GM21381 (cell line): Measurements from ENCODE around the gene DSCAM.
"Not testable (repeated sequence)": the region's sequence is repeated elsewhere in the genome, so short reads cannot be mapped to it uniquely, and the experiment has no call there.

Source experiments
- ATAC-seq: cut with Tn5 transposase; IDR thresholded peaks from one replicate; pipeline ENCODE4 v1.9.1; 2021; ENCODE audit warnings: mild to moderate bottlenecking, moderate library complexity; ENCODE audit not compliant: unreplicated experiment

Gene DSCAM

GRCh38 chr21:40073642-40074041 lies 773.3 kb downstream of the DSCAM start:
- no peak for ATAC-seq

DNA sequence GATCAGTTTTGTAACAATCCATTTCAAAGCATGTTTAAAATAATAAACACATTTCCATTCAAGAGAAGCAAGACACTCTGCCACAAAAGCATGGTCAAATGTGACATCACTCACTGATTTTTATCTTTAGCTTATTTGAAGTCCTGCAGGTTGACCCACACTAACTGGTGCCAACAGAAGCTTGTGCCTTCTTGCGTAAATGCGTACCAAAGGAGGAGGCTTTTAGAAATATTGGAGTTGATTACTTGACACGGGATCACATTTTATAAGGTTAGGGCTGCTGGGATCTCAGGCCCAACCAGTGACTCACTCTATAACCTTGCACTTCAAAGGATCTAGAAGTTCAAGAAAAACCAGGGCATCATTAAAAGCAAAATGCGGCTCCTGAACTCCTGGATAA lies 776.1 kb downstream of the DSCAM start:
- ATAC-seq: no peak

- ATAC-seq: no peak
These were observed 779.2 kb downstream of the DSCAM start for GRCh38 chr21:40067751-40068150.

DNA sequence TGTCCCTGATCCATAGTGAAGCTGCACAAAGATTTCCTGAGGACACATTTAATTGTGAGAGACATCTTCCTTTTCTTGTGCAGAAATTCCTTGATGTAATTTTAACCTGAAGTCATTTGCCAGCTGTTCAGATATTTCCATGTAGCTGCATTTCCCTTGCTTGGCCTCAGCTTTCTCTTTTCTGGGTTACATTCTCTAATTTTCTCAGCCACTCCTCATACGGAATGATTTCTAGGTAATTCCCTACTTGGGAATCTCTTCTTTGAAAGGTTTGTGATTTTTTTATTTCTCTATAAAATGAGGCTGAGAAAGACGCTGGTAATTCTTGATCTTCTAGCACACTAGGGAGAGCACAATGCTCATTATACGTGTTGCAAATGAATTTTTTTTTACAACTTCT lies 780.7 kb downstream of the DSCAM start:
- ATAC-seq: no peak

GRCh38 chr21:40060083-40060677 lies 786.8 kb downstream of the DSCAM start:
- no peak for ATAC-seq

DNA sequence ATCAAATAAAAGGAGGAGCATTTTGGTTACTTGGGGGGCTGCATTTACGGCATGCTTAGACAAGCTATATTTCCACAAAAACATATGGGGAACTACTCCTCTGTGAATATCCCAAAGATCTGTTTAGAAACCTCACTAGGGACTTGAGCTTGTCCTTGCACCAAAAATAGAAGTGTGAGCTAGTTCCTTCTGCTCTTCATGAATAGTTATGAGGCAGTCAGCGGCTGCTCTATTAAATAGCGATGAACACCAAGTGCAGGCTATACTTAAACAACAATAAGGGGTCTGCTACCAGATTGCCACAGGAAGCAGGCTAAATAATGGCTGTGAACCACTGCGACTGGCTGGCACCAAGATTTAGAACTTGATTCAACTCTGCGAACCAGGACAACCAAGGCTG lies 789.6 kb downstream of the DSCAM start:
- no peak for ATAC-seq

- no peak for ATAC-seq
These were observed 790.9 kb downstream of the DSCAM start for GRCh38 chr21:40056031-40056430.

DNA sequence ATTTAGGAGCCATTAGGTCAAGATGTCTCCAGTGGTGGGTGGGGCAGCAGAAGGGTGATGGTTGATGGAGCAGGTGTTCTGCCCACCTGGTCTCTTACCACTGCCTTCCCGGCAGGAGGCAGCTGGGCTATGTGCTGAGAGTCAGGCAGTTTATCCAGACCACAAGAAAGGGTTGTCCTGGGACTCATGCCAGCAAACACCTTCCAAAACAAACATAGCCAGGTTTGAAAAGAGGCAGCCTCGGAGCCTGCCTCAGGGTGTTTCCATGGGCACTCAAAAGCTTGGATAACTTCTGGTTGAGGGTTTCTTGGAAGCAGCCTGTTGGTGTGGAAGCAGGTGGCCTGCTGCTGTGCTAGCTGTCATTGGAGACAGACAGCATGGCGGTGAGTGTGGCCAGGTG lies 792.6 kb downstream of the DSCAM start:
- ATAC-seq: no peak

- no peak for ATAC-seq
These were observed 794.0 kb downstream of the DSCAM start for GRCh38 chr21:40053007-40053406.

- no peak for ATAC-seq
These were observed 794.7 kb downstream of the DSCAM start for GRCh38 chr21:40052276-40052675.

DNA sequence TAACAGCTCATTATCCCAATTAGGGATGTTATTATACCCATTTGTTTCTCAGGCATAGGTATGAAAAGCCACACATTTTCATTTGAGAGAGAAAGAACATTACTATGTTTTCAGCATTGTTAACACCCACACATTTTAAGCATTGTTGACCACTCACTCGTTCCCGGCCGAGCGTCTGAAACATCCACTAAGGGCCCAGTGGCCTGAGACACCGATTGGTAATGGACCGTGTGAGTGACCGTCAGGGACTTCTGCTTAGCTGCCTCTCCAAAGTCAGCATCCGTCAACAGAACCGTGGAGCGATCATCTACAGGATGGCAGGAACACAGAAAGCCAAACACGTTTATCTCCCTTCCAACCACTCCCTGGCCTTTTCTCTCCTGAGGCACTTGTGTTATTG lies 795.2 kb downstream of the DSCAM start:
- no peak for ATAC-seq

GRCh38 chr21:40049931-40050290 lies 797.0 kb downstream of the DSCAM start:
- no peak for ATAC-seq

DNA sequence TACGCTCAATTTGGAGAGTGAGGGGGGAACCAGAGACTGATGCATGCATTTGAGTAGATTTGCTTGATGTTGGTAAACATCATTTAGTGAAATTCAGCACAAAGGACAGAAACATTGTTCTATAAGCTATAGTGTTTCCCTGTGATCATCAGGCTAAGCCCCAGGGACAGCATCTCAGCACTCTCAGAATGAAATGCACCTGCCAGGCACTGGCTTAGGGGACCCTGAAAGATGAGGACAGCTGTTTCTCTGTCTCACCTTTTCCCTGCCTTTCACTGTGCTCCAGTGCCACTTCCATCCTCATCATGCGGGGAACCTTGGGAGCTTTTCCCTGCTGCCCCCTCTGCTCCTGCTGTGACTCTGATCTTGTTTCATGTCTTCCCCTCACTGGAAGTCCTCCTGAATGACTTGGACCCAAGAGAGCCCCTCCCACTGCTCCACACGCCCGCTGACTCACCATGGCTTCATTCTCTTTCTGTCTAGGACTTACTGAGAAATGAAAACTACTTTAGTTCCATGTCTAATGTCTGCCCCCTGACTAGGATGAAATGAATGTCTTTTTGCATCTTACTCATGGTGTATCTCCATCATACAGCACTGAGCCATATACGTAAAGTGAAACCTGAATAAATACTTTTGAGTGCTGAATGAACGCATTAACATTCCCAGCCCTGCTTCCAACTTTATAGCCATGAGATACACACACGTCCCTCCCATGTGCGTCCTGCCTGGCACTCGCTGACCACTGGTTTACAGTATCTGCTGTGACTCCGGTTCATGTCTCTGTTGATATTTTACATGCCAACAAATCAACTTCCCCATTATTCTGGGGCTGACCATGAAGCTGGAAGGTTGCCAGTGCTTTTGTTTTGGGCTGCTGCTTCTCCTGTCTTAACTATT lies 797.7 kb downstream of the DSCAM start:
- ATAC-seq: no peak

DNA sequence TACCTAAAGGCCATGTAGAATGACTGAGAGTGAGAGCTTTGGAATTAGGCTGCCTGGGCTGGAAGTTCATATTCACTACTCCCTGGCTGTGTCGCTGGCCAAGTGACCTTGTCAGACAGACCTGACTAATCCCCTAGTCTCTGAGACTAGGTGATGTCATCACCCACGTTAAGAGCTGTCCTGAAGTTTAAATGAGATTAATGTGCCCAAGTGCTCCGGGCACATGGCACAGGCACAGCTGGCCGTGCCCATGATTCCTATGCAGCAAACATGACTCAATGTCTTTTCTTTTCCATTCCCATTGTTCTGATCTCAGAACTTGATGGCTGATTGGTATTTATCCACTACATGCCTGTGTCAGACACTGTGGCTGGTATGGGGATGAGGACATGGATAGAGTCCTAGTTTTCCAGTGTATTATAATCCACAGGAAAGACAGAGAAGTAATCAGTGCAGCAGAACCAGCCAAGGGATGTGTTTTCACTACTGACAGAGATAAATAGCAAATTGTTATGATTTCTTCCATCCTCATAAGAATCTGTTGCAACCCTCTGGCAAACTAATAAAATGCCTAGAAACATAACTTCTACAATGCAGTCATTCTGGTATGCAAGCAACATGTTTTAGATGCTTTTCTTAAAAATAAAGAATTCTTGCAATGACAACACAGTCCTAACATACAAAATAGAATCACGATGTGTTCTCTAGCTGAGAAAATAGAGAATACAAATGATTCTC lies 798.8 kb downstream of the DSCAM start:
- no peak for ATAC-seq

DNA sequence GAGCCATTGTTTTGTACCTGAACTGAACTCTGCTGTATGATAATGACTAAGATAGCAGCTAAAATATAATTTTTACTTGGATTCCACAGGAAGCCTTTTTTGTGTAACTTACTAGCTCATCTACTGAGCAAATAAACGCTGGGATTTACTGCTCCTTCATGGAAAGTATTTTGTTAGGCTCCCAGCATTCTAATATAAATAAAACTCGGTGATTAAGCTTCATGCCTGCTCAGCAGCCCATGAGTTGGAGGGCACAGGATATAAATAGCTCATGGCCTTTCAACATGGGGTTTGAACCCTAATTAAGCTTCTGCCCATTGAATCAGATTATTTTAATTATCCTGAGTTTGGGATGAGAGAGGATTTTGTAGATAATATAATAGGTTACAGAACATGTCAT lies 799.7 kb downstream of the DSCAM start:
- ATAC-seq: no peak

GRCh38 chr21:40043866-40044265 lies 803.1 kb downstream of the DSCAM start:
- no peak for ATAC-seq

GRCh38 chr21:40043423-40043822 lies 803.5 kb downstream of the DSCAM start:
- ATAC-seq: no peak

- no peak for ATAC-seq
These were observed 805.5 kb downstream of the DSCAM start for GRCh38 chr21:40041446-40041845.

GRCh38 chr21:40033156-40033782 lies 813.7 kb downstream of the DSCAM start:
- not testable (repeated sequence) for ATAC-seq

DNA sequence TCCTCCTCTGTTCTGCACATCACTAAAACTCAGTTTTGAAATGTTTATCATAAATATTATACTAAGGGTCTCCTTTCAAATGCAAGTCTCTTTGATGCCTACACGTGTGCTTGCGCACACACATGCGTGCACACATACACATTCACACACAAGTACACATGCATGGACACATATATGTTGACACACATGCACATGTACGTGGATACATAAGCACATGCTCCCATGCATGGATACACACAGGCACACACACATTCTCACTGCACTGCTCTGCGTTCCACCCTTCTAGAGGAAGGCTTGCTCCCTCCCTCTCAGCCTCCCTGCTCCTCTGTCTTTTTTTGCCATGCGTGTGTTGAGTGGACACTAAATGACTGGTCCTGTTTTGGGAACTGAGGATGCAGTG lies 817.1 kb downstream of the DSCAM start:
- no peak for ATAC-seq

GRCh38 chr21:40028393-40028792 lies 818.6 kb downstream of the DSCAM start:
- not testable (repeated sequence) for ATAC-seq
